ENCODE data around the gene KY. TPM values are rescaled to one million over a fixed set of nuclear protein-coding genes. Genes with fewer than 3 reads are reported as not detected.

KY gene
- total RNA-seq, 1 donor from 2014 or later = 0.29 TPM

DNA sequence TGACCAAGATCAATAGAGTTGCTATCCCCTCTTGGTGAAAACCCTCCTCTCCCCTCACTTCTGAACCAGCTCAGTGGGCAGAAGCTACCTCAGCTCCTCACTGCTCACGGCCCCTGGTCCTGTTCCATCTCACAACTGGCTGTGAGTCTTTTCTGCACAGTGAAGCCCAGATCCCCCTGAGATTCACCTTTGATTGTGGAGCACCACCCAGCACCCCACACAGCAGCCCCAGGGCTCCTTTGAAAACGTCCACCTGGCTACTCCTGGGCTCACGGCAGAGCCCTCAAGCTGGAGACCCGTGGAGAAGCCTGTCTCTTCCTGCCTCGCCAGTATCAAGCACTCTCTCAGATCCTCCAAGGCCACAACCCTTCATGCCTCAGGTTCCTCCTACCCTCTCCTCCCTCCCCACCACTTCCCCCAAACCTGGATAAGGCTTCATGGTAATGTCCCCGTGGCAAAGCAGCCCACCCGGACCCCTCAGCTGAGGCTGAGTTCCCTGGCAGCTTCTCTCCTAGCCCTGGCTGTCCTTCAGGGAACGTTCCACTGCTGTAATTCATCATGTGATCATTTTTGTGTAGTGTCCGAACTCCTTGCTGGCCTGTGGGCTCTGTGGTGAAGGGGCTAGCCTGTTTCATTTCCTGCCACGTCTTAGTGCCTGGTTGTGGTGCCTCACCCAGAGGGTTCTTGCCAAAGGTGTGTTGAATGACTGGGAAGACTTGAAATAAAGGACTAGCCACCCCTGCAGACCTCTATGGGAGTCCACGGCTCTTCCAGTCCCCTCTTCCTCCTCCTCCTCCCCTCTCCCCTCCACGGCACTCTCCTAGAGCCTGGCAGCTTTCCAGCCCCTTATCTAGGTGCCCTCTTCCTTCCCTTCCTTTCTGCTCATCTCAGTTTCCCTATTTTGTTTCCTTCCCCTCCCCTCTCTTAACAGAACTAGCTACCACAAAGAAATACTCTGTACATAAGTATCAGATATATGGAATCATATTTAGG, 44.5 kb downstream of the KY start:
- H3K4me1 ChIP-seq = peaks cover 9% of the 10 kb centered on the region
- no peak overlapping the region for H3K4me3 ChIP-seq
- no peaks in the 10 kb centered on the region for H3K9me3 ChIP-seq
- intact Hi-C loops (cut with DNase I) = no loop called here
- no peak for DNase-seq
- H3K27ac ChIP-seq = no peak overlapping the region
- H3K36me3 ChIP-seq = no peaks in the 10 kb centered on the region
- H3K27me3 ChIP-seq = no peaks in the 10 kb centered on the region
- ATAC-seq = no peak
- TF ChIP-seq CTCF (IDR thresholded peaks at IDR 0.05) = no peak

DNA sequence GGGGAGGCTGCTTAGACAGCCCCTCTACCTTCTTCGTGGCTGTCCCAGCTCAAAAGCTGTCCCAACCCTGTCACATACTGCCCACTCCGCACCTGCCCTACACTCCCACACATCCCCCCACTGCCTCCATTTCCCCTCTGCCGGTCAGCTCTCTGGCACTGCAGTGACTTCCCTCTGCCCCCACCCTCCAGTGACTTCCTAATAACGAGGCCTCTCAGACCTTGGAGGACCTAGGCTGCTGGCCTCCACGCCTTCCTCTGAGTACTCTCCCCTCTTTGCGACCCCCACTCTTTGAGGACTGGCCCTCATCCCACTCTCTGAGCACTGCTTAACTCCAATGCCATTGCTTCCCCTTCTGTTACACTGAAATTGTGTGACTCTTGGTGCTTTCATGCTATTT, 45.3 kb downstream of the KY start:
- DNase-seq (no peak), ATAC-seq (no peak)
- Histone ChIP-seq H3K27me3 (no peaks in the 10 kb centered on the region), H3K9me3 (no peaks in the 10 kb centered on the region), H3K27ac (no peak overlapping the region), H3K4me1 (peaks cover 9% of the 10 kb centered on the region), H3K4me3 (no peak overlapping the region), H3K36me3 (no peaks in the 10 kb centered on the region)
- TF ChIP-seq CTCF (IDR thresholded peaks at IDR 0.05) = no peak
- intact Hi-C loops (cut with DNase I) = no loop called here

- Histone ChIP-seq H3K27ac (no peak overlapping the region), H3K4me1 (peaks cover 9% of the 10 kb centered on the region), H3K9me3 (no peaks in the 10 kb centered on the region), H3K4me3 (no peak overlapping the region), H3K36me3 (no peaks in the 10 kb centered on the region), H3K27me3 (no peaks in the 10 kb centered on the region)
- no peak for TF ChIP-seq CTCF (IDR thresholded peaks at IDR 0.05)
- DNase-seq (no peak), ATAC-seq (no peak)
- intact Hi-C loops (cut with DNase I) = no loop called here
These were observed 46.9 kb downstream of the KY start for GRCh38 chr3:134603956-134604355.

DNA sequence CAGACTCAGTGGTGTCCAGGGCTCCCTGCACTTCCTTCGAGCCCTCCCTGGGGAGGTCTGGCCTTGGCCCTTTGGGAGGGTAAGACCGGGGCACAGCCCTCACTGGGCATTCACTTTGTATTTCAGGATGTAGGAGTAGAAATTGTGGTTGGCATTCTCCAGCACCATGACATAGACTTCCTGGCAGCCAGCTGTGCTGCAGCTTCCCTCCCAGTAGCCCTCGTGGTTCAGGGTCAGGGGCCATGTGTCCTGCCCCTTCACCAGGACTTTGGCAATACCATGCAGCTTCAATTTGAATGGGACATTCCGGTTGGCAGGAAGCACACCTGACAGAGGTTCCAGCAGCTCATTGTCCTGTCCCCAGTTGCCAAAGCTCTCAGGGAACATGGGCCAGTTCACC, 47.3 kb downstream of the KY start:
- Histone ChIP-seq H3K9me3 (no peaks in the 10 kb centered on the region), H3K4me1 (peaks cover 9% of the 10 kb centered on the region), H3K27ac (no peak overlapping the region), H3K27me3 (no peaks in the 10 kb centered on the region), H3K4me3 (no peak overlapping the region), H3K36me3 (no peaks in the 10 kb centered on the region)
- no peak for TF ChIP-seq CTCF (IDR thresholded peaks at IDR 0.05)
- no peak for DNase-seq
- intact Hi-C loops (cut with DNase I) = no loop called here
- ATAC-seq = no peak

- ATAC-seq (no peak), DNase-seq (no peak)
- Histone ChIP-seq H3K9me3 (no peaks in the 10 kb centered on the region), H3K36me3 (no peaks in the 10 kb centered on the region), H3K4me1 (peaks cover 9% of the 10 kb centered on the region), H3K27ac (no peak overlapping the region), H3K27me3 (no peaks in the 10 kb centered on the region), H3K4me3 (no peak overlapping the region)
- TF ChIP-seq CTCF (IDR thresholded peaks at IDR 0.05) = no peak
- intact Hi-C loops (cut with DNase I) = no loop called here
These were observed 48.4 kb downstream of the KY start for GRCh38 chr3:134602440-134602814.
